HAP-1 (cell line): ENCODE results near the gene SERTM2.

Experiments used
- DNase-seq, 2 experiments: peaks; one replicate each; pipeline ENCODE4 v3.0.0-alpha.2; 2016 to 2020; ENCODE audit warnings: low spot score in 2 of 2
- H3K27me3 ChIP-seq: fragments of 250-450 bp; sonication (Bioruptor Pico); 2 replicates; pipeline ENCODE4 v1.5.1; 2020; ENCODE audit warnings: low read depth, mild to moderate bottlenecking, moderate library complexity
- H3K36me3 ChIP-seq: fragments of 250-450 bp; sonication (Bioruptor Pico); replicated peaks from 2 replicates; pipeline ENCODE4 v1.5.1; 2020; ENCODE audit warnings: mild to moderate bottlenecking
- H3K4me1 ChIP-seq: fragments of 250-450 bp; sonication (Bioruptor Pico); 2 replicates; pipeline ENCODE4 v1.5.1; 2020; ENCODE audit warnings: mild to moderate bottlenecking
- H3K4me3 ChIP-seq: fragments of 250-450 bp; sonication (Bioruptor Pico); 2 replicates; pipeline ENCODE4 v1.5.1; 2020; ENCODE audit warnings: mild to moderate bottlenecking, moderate library complexity
- H3K9me3 ChIP-seq: fragments of 250-450 bp; sonication (Bioruptor Pico); 2 replicates; pipeline ENCODE4 v1.5.1; 2020; ENCODE audit warnings: mild to moderate bottlenecking, moderate library complexity
- in situ Hi-C: fragments of 300-500 bp; cut with MboI; formaldehyde crosslinking; loops from 3 replicates; pipeline ENCODE4 v1.14.3; 2020; ENCODE audit warnings: low sequenced_read_pairs, inconsistent platforms, mixed read lengths

Gene SERTM2

DNA sequence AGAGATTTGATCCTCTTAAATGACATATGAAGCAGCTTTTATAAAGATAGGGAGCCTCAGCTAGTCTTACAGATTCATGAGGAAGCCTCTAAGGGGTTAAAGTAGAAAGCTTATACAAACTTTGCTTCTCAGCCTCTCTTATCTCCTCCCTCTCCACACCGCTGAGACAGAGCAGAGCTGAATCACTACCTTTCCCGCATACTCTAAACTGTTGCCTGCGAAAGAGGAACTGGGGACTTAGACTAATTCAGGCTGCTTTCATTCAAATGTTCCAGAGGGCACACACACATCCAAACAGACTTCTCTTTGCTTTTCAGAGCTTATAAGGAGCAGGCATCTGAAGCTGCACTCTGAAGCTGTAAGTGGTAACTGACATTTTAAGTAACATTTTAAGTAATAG lies at the start of gene SERTM2:
Gene SERTM2, plus strand, starts transcription at position 169 of the 400 bp plus-strand sequence. CDS start 7,213 bp downstream, outside the sequence.
- H3K4me1 ChIP-seq: no peaks in the 10 kb centered on the region
- H3K36me3 ChIP-seq: no peaks in the 10 kb centered on the region
- peaks cover 12% of the 10 kb centered on the region for H3K27me3 ChIP-seq
- no peak within 1 kb of the TSS for H3K4me3 ChIP-seq
- no peak for DNase-seq
- no peaks in the 10 kb centered on the region for H3K9me3 ChIP-seq
- in situ Hi-C loops: no loop called here

DNA sequence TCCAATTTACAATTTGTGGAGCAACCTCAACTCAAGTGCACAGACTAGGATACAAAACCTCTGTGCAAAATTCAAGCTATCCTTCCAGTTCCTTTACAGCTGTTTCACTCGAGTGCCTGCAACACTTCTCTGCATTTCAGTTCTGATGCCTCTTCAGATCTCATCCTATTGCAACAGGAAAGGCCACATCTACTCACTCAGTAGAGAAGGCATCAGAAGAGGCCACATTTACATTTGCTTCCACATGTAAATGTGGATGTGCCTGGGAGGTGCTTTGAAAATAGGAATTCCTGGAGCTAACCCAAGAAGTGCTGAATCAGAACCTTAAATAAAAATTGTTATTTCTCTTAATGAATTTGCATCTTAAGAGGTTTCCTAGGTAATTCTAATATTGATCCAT lies 45.8 kb upstream of the SERTM2 start:
- no peaks in the 10 kb centered on the region for H3K36me3 ChIP-seq
- no peaks in the 10 kb centered on the region for H3K4me1 ChIP-seq
- in situ Hi-C loops: no loop called here
- no peak overlapping the region for H3K4me3 ChIP-seq
- no peaks in the 10 kb centered on the region for H3K9me3 ChIP-seq
- no peak for DNase-seq
- H3K27me3 ChIP-seq: no peaks in the 10 kb centered on the region

- Histone ChIP-seq H3K36me3 (no peaks in the 10 kb centered on the region), H3K4me1 (no peaks in the 10 kb centered on the region), H3K9me3 (no peaks in the 10 kb centered on the region), H3K27me3 (no peaks in the 10 kb centered on the region), H3K4me3 (no peak overlapping the region)
- in situ Hi-C loops: no loop called here
- DNase-seq: no peak
Measured at GRCh38 chrX:111467896-111468295, 43.5 kb upstream of the SERTM2 start.

GRCh38 chrX:111470681-111471403 lies 40.6 kb upstream of the SERTM2 start:
- Histone ChIP-seq H3K4me3 (no peak overlapping the region), H3K36me3 (no peaks in the 10 kb centered on the region), H3K4me1 (no peaks in the 10 kb centered on the region), H3K27me3 (no peaks in the 10 kb centered on the region), H3K9me3 (no peaks in the 10 kb centered on the region)
- DNase-seq: no peak
- in situ Hi-C loops: no loop called here

GRCh38 chrX:111481896-111482295 lies 29.5 kb upstream of the SERTM2 start:
- no peaks in the 10 kb centered on the region for H3K9me3 ChIP-seq
- in situ Hi-C loops: no loop called here
- DNase-seq: no peak

GRCh38 chrX:111483135-111483534 lies 28.3 kb upstream of the SERTM2 start:
- Histone ChIP-seq H3K4me1 (no peaks in the 10 kb centered on the region), H3K27me3 (0 out of 2 replicates have a peak, but pooled peaks cover 5% of the 10 kb centered on the region), H3K36me3 (no peaks in the 10 kb centered on the region), H3K9me3 (no peaks in the 10 kb centered on the region), H3K4me3 (no peak overlapping the region)
- no peak for DNase-seq
- in situ Hi-C loops: no loop called here

More at GRCh38 chrX:111481896-111482295, 29.5 kb upstream of the SERTM2 start:
- 0 out of 2 replicates have a peak, but pooled peaks cover 5% of the 10 kb centered on the region for H3K27me3 ChIP-seq
- no peaks in the 10 kb centered on the region for H3K4me1 ChIP-seq
- no peaks in the 10 kb centered on the region for H3K36me3 ChIP-seq
- H3K4me3 ChIP-seq: no peak overlapping the region

- Histone ChIP-seq H3K9me3 (no peaks in the 10 kb centered on the region), H3K27me3 (0 out of 2 replicates have a peak, but pooled peaks cover 5% of the 10 kb centered on the region), H3K4me3 (no peak overlapping the region), H3K36me3 (no peaks in the 10 kb centered on the region), H3K4me1 (no peaks in the 10 kb centered on the region)
- DNase-seq: no peak
- in situ Hi-C loops: no loop called here
Measured at GRCh38 chrX:111483881-111484280, 27.6 kb upstream of the SERTM2 start.

DNA sequence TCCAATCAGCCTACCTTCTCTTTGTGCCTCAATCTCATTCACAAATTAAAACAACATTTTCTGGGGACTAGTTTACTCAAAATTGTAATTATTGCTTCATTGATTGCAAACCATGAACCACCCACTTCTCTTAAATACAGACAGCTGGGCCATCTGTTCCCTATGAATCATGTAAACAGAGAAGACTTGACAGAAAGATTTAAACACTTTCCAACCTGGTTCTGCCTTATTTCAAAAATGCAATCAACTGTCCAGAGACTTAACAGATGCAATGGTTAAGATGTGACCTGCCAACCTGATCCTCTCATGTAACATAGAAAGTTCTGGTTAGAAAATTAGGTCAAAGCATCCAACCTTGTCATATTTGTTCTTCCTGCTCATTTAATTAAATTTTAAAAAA lies 20.8 kb upstream of the SERTM2 start:
- Histone ChIP-seq H3K36me3 (no peaks in the 10 kb centered on the region), H3K9me3 (no peaks in the 10 kb centered on the region; the same call in 1 of the 2 replicates), H3K4me3 (no peak overlapping the region), H3K4me1 (no peaks in the 10 kb centered on the region), H3K27me3 (no peaks in the 10 kb centered on the region)
- DNase-seq: no peak
- in situ Hi-C loops: no loop called here

DNA sequence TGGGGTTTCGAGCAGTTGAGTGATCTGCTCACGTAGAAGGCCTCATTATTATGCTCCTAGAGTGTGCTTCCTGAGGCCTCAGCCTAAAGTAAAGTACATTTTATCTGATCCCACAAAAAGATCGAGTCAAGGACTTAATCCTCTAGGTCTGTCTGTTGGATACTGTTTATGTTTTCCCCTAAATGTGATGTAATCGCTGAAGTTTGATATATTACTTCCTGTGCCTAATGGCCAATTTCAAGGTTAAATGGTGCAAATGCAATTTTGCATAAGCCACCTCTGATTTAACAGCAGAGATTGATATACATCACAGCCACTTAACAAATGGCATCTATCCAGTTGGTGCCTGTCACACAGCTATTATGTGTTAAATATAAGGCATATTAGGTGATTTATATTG lies 19.4 kb upstream of the SERTM2 start:
- no peak for DNase-seq

GRCh38 chrX:111498538-111499103 lies 12.8 kb upstream of the SERTM2 start:
- in situ Hi-C loops: no loop called here
- Histone ChIP-seq H3K9me3 (no peaks in the 10 kb centered on the region), H3K4me1 (no peaks in the 10 kb centered on the region), H3K36me3 (no peaks in the 10 kb centered on the region), H3K27me3 (peaks cover 6% of the 10 kb centered on the region; the same call in 1 of the 2 replicates), H3K4me3 (no peak overlapping the region)
- no peak for DNase-seq

More for the DNA sequence above, 19.4 kb upstream of the SERTM2 start:
- H3K36me3 ChIP-seq: no peaks in the 10 kb centered on the region
- in situ Hi-C loops: no loop called here
- no peaks in the 10 kb centered on the region; the same call in 1 of the 2 replicates for H3K9me3 ChIP-seq
- H3K27me3 ChIP-seq: no peaks in the 10 kb centered on the region
- no peak overlapping the region for H3K4me3 ChIP-seq
- no peaks in the 10 kb centered on the region for H3K4me1 ChIP-seq

- no peak overlapping the region for H3K4me3 ChIP-seq
- no peak for DNase-seq
- no peaks in the 10 kb centered on the region for H3K4me1 ChIP-seq
- H3K9me3 ChIP-seq: no peaks in the 10 kb centered on the region
- H3K27me3 ChIP-seq: peaks cover 6% of the 10 kb centered on the region; the same call in 1 of the 2 replicates
- in situ Hi-C loops: no loop called here
- no peaks in the 10 kb centered on the region for H3K36me3 ChIP-seq
Measured at GRCh38 chrX:111503485-111503993, 7.9 kb upstream of the SERTM2 start.

- no peaks in the 10 kb centered on the region for H3K4me1 ChIP-seq
- H3K27me3 ChIP-seq: peaks cover 6% of the 10 kb centered on the region; the same call in 1 of the 2 replicates
- no peak overlapping the region for H3K4me3 ChIP-seq
- DNase-seq: no peak
- in situ Hi-C loops: no loop called here
- no peaks in the 10 kb centered on the region for H3K9me3 ChIP-seq
- H3K36me3 ChIP-seq: no peaks in the 10 kb centered on the region
Measured at GRCh38 chrX:111504941-111505340, 6.5 kb upstream of the SERTM2 start.

DNA sequence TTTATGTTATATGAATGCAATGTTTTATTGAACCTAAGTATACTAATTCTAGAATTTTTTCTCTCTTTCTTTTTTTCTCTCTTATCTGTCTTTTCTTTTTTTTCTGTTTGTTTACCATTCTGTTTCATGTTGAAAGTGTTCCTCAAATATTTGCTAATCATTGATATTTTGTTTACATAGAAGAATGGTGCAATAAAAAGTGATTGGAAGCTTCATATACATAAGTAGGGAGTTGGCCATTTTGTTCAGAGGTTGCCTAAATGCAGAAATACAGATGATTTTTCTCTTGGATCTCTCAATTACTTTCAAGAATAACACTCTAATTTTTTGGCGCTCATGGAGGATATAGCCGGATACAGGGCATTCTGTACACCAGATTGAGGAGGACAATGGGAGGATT lies 5.7 kb upstream of the SERTM2 start:
- Histone ChIP-seq H3K4me1 (no peaks in the 10 kb centered on the region), H3K9me3 (no peaks in the 10 kb centered on the region), H3K36me3 (no peaks in the 10 kb centered on the region), H3K27me3 (peaks cover 6% of the 10 kb centered on the region; the same call in 1 of the 2 replicates), H3K4me3 (no peak overlapping the region)
- in situ Hi-C loops: no loop called here
- no peak for DNase-seq

- Histone ChIP-seq H3K36me3 (no peaks in the 10 kb centered on the region), H3K27me3 (peaks cover 6% of the 10 kb centered on the region; the same call in 1 of the 2 replicates), H3K4me1 (no peaks in the 10 kb centered on the region), H3K4me3 (no peak overlapping the region), H3K9me3 (no peaks in the 10 kb centered on the region)
- in situ Hi-C loops: no loop called here
- DNase-seq: no peak
Measured at GRCh38 chrX:111506826-111507225, 4.6 kb upstream of the SERTM2 start.
